ENCODE measurements around the gene LIN9. TPM values are rescaled to one million over a fixed set of nuclear protein-coding genes. Genes with fewer than 3 reads are reported as not detected.
A peak's percentile ranks its signal among the peaks of the same experiment; 100 is the strongest.

The LIN9 gene
- total and polyA plus RNA-seq, 2 experiments from 2014 or later = 11.8 to 16.9 TPM

DNA sequence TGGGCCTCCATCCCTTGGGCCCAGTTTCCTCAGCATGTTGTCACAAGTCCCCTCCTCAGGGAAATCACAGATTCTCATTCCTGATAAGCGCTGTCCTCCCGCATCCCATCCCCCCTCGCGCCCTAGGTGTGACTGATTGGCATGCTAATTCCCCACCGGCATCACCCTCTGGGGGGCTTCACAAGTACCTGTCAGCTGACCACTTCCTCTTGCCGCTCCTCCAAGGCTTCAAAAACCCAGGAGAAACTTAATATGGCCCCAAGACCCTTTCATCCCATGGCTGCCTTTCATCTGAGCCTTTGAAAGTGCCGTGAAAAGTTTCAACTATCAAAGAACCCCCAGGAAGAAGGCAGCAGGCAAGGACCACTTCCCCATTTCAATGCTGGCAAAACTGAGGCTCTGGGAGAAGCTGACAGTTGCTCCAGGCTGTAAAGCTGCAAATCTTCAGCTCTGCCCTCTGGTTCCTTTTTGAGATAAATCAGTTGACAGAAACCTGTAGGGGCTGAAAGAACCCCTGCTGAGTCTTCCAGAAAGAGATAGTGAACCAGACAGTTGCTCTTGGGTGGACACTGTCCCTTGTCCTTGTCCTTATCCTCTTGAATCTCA lies 98.3 kb downstream of the LIN9 start:
- H3K4me1 Mint-ChIP-seq = peaks cover 38% of the 10 kb centered on the region
- 0 out of 2 replicates have a peak, but pooled peaks cover 4% of the 10 kb centered on the region for H3F3A ChIP-seq (replicated peaks; ENCODE audit: low read depth)
- H3K27me3 ChIP-seq (ENCODE audit: insufficient read depth) = peaks cover 7% of the 10 kb centered on the region; the same call in 1 of the 2 replicates
- peaks cover 29% of the 10 kb centered on the region for H3K4me1 ChIP-seq (ENCODE audit: insufficient read depth)
- no peaks in the 10 kb centered on the region for H3K79me2 ChIP-seq (replicated peaks; ENCODE audit: insufficient read depth)
- peak overlapping the region; percentile 67 for H3K4me2 ChIP-seq
- H3K4me3 ChIP-seq = no peak overlapping the region
- no peak overlapping the region; the same call in 1 of the 2 replicates for H3K27ac ChIP-seq (ENCODE audit: low read depth)
- peak overlapping the region; percentile 26 for H3K4me3 Mint-ChIP-seq
- H4K20me1 ChIP-seq (replicated peaks; ENCODE audit: insufficient read depth) = no peaks in the 10 kb centered on the region
- peak; percentile 66 for ATAC-seq
- no peaks in the 10 kb centered on the region for H3K36me3 Mint-ChIP-seq (ENCODE audit: low read depth)
- TF ChIP-seq STAT1 (IDR thresholded peaks at IDR 0.05; ENCODE audit: unreplicated experiment) (no peak), NANOG (IDR thresholded peaks at IDR 0.05; ENCODE audit: borderline replicate concordance) (peak; percentile 40; the same call in 1 of the 2 replicates)
- no peaks in the 10 kb centered on the region; the same call in 1 of the 2 replicates for H3K9me2 ChIP-seq (ENCODE audit: insufficient read depth)
- 0 out of 2 replicates have a peak overlapping the region, but pooled peaks have one; percentile 28 for H2AFZ ChIP-seq
- DNase-seq (ENCODE audit: low spot score) = peak; percentile 60
- H3K27me3 Mint-ChIP-seq (ENCODE audit: insufficient read depth, low read depth, poor library complexity) = peaks cover 15% of the 10 kb centered on the region
- H3K9me3 Mint-ChIP-seq = no peaks in the 10 kb centered on the region
- H3K36me3 ChIP-seq (ENCODE audit: insufficient read depth) = no peaks in the 10 kb centered on the region
- H3K27ac Mint-ChIP-seq = no peak overlapping the region

DNA sequence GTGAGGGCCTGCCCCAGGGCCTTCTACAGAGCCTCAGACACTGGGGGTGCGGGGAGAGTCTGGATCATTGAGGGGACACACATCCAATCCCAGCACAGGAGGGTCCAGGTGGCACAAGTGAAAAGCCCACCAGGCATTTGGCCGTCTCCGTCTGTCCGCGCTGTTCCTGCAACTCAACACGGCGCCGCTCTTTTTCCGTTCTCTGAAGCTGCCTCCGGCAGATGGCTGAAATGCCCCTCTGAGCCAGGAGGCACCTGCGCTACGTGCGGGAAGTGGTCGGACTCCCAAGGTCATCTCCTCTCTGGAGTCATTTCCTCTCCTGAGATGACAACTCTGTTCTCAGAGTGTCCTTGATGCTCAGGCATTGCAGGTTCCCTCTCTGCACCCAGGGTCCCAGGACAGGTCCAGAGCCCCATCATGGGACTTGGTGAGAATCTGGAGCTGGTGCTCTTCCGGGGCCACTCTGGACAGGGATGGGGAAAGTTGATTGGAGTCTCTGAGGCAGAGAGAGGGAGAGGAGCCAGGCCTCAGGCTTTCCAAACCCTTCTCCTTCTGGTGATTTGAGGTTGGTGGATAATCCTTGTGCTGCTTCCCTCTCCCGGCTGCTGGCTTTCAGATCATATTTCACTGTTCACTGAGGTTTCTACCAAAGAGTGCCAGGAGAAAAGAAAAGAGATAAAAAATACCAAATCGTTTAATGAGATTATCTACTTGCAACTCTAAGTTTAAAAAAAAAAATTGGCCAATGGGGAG lies 99.5 kb downstream of the LIN9 start:
- Histone ChIP-seq H3F3A (replicated peaks; ENCODE audit: low read depth) (0 out of 2 replicates have a peak, but pooled peaks cover 4% of the 10 kb centered on the region), H3K27ac (ENCODE audit: low read depth) (no peak overlapping the region), H3K4me1 (ENCODE audit: insufficient read depth) (peaks cover 26% of the 10 kb centered on the region), H3K27me3 (ENCODE audit: insufficient read depth) (peaks cover 7% of the 10 kb centered on the region; the same call in 1 of the 2 replicates), H2AFZ (peak overlapping the region; percentile 76; the same call in 1 of the 2 replicates), H3K36me3 (ENCODE audit: insufficient read depth) (no peaks in the 10 kb centered on the region), H3K9me2 (ENCODE audit: insufficient read depth) (no peaks in the 10 kb centered on the region; the same call in 1 of the 2 replicates), H3K4me2 (peak overlapping the region; percentile 67; the same call in 1 of the 2 replicates), H3K79me2 (replicated peaks; ENCODE audit: insufficient read depth) (no peaks in the 10 kb centered on the region), H3K4me3 (no peak overlapping the region), H4K20me1 (replicated peaks; ENCODE audit: insufficient read depth) (no peaks in the 10 kb centered on the region)
- H3K4me3 Mint-ChIP-seq = no peak overlapping the region
- H3K4me1 Mint-ChIP-seq = peaks cover 31% of the 10 kb centered on the region
- DNase-seq (ENCODE audit: low spot score) (no peak), ATAC-seq (peak; percentile 12; the same call in 1 of the 3 replicates)
- H3K9me3 Mint-ChIP-seq = no peaks in the 10 kb centered on the region
- no peak overlapping the region for H3K27ac Mint-ChIP-seq
- H3K27me3 Mint-ChIP-seq (ENCODE audit: insufficient read depth, low read depth, poor library complexity) = peaks cover 13% of the 10 kb centered on the region
- no peaks in the 10 kb centered on the region for H3K36me3 Mint-ChIP-seq (ENCODE audit: low read depth)
- TF ChIP-seq, protein P1, sequence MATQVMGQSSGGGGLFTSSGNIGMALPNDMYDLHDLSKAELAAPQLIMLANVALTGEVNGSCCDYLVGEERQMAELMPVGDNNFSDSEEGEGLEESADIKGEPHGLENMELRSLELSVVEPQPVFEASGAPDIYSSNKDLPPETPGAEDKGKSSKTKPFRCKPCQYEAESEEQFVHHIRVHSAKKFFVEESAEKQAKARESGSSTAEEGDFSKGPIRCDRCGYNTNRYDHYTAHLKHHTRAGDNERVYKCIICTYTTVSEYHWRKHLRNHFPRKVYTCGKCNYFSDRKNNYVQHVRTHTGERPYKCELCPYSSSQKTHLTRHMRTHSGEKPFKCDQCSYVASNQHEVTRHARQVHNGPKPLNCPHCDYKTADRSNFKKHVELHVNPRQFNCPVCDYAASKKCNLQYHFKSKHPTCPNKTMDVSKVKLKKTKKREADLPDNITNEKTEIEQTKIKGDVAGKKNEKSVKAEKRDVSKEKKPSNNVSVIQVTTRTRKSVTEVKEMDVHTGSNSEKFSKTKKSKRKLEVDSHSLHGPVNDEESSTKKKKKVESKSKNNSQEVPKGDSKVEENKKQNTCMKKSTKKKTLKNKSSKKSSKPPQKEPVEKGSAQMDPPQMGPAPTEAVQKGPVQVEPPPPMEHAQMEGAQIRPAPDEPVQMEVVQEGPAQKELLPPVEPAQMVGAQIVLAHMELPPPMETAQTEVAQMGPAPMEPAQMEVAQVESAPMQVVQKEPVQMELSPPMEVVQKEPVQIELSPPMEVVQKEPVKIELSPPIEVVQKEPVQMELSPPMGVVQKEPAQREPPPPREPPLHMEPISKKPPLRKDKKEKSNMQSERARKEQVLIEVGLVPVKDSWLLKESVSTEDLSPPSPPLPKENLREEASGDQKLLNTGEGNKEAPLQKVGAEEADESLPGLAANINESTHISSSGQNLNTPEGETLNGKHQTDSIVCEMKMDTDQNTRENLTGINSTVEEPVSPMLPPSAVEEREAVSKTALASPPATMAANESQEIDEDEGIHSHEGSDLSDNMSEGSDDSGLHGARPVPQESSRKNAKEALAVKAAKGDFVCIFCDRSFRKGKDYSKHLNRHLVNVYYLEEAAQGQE (IDR thresholded peaks at IDR 0.05; ENCODE audit: unreplicated experiment) = no peak
- no peak for TF ChIP-seq CREB1 (CRISPR knock-in tag; IDR thresholded peaks at IDR 0.05; ENCODE audit: low read depth)
- TF ChIP-seq EZH2 (IDR thresholded peaks at IDR 0.05; ENCODE audit: low read depth, unreplicated experiment) = no peak
- TF ChIP-seq, protein P2, sequence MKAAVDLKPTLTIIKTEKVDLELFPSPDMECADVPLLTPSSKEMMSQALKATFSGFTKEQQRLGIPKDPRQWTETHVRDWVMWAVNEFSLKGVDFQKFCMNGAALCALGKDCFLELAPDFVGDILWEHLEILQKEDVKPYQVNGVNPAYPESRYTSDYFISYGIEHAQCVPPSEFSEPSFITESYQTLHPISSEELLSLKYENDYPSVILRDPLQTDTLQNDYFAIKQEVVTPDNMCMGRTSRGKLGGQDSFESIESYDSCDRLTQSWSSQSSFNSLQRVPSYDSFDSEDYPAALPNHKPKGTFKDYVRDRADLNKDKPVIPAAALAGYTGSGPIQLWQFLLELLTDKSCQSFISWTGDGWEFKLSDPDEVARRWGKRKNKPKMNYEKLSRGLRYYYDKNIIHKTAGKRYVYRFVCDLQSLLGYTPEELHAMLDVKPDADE (IDR thresholded peaks at IDR 0.05) = no peak
- TF ChIP-seq, protein P3, sequence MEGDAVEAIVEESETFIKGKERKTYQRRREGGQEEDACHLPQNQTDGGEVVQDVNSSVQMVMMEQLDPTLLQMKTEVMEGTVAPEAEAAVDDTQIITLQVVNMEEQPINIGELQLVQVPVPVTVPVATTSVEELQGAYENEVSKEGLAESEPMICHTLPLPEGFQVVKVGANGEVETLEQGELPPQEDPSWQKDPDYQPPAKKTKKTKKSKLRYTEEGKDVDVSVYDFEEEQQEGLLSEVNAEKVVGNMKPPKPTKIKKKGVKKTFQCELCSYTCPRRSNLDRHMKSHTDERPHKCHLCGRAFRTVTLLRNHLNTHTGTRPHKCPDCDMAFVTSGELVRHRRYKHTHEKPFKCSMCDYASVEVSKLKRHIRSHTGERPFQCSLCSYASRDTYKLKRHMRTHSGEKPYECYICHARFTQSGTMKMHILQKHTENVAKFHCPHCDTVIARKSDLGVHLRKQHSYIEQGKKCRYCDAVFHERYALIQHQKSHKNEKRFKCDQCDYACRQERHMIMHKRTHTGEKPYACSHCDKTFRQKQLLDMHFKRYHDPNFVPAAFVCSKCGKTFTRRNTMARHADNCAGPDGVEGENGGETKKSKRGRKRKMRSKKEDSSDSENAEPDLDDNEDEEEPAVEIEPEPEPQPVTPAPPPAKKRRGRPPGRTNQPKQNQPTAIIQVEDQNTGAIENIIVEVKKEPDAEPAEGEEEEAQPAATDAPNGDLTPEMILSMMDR (conservative IDR thresholded peaks at IDR 0.05; ENCODE audit: low read depth in 2 of 2) = no peak
- no peak for TF ChIP-seq POLR2AphosphoS5 (IDR thresholded peaks at IDR 0.05; ENCODE audit: low read depth)

Measured in GM23338 (cell line).